H9 (cell line): ENCODE measurements around the gene ME3. TPM values are rescaled to one million over a fixed set of nuclear protein-coding genes. Genes with fewer than 3 reads are reported as not detected.

Experiments
- DNase-seq: peaks from one replicate; pipeline ENCODE4 v3.0.0-alpha.2; 2017
- H2AFZ ChIP-seq: one replicate; pipeline ENCODE4 v1.6.1; 2013; ENCODE audit warnings: mild to moderate bottlenecking, low read length, control low read depth, moderate library complexity
- H2AK5ac ChIP-seq: 2 replicates; pipeline ENCODE4 v1.6.1; 2013; ENCODE audit warnings: low read length, control low read depth, mixed read lengths; ENCODE audit not compliant: insufficient read length
- H2BK120ac ChIP-seq: one replicate; pipeline ENCODE4 v1.6.1; 2013; ENCODE audit warnings: low read depth, mild to moderate bottlenecking, low read length, control low read depth, inconsistent platforms; ENCODE audit not compliant: poor library complexity, severe bottlenecking
- H2BK12ac ChIP-seq: 2 replicates; pipeline ENCODE4 v1.6.1; 2013; ENCODE audit warnings: low read length, control low read depth, mixed read lengths, low read depth; ENCODE audit not compliant: insufficient read length
- H2BK15ac ChIP-seq: 2 replicates; pipeline ENCODE4 v1.6.1; 2013; ENCODE audit warnings: low read depth, low read length, control low read depth
- H2BK20ac ChIP-seq: one replicate; pipeline ENCODE4 v1.6.1; 2013; ENCODE audit warnings: low read depth, mild to moderate bottlenecking, low read length, control low read depth, inconsistent platforms; ENCODE audit not compliant: poor library complexity, severe bottlenecking
- H2BK5ac ChIP-seq: 2 replicates; pipeline ENCODE4 v1.6.1; 2013; ENCODE audit warnings: low read length, control low read depth, mixed read lengths; ENCODE audit not compliant: insufficient read length
- H3K14ac ChIP-seq: 2 replicates; pipeline ENCODE4 v1.6.1; 2013; ENCODE audit warnings: low read length, control low read depth; ENCODE audit not compliant: insufficient read depth
- H3K18ac ChIP-seq: 2 replicates; pipeline ENCODE4 v1.6.1; 2013; ENCODE audit warnings: low read depth, mild to moderate bottlenecking, mixed read lengths, low read length, control low read depth; ENCODE audit not compliant: insufficient read length
- H3K23ac ChIP-seq: 2 replicates; pipeline ENCODE4 v1.6.1; 2013; ENCODE audit warnings: low read length, control low read depth, mixed read lengths, low read depth; ENCODE audit not compliant: insufficient read length
- H3K23me2 ChIP-seq: 2 replicates; pipeline ENCODE4 v1.6.1; 2013; ENCODE audit warnings: low read depth, mild to moderate bottlenecking, mixed read lengths, low read length, control low read depth; ENCODE audit not compliant: insufficient read length, poor library complexity, severe bottlenecking
- H3K27ac ChIP-seq: 2 replicates; pipeline ENCODE4 v1.5.1; 2013; ENCODE audit warnings: low read length, control low read depth, mixed read lengths, low read depth; ENCODE audit not compliant: insufficient read length
- H3K27me3 ChIP-seq: 2 replicates; pipeline ENCODE4 v1.6.1; 2013; ENCODE audit warnings: low read length, control low read depth, inconsistent platforms; ENCODE audit not compliant: insufficient read depth
- H3K4ac ChIP-seq: 2 replicates; pipeline ENCODE4 v1.6.1; 2013; ENCODE audit warnings: low read depth, mild to moderate bottlenecking, control low read depth, inconsistent platforms, low read length, moderate library complexity
- H3K4me1 ChIP-seq: 2 replicates; pipeline ENCODE4 v1.6.1; 2013; ENCODE audit warnings: low read length, control low read depth, inconsistent platforms; ENCODE audit not compliant: insufficient read depth
- H3K4me2 ChIP-seq: 2 replicates; pipeline ENCODE4 v1.6.1; 2013; ENCODE audit warnings: low read length, control low read depth, mixed read lengths; ENCODE audit not compliant: insufficient read length, insufficient read depth
- H3K56ac ChIP-seq: 2 replicates; pipeline ENCODE4 v1.6.1; 2013; ENCODE audit warnings: low read depth, mild to moderate bottlenecking, mixed read lengths, low read length, control low read depth; ENCODE audit not compliant: insufficient read length
- H3K79me1 ChIP-seq: 2 replicates; pipeline ENCODE4 v1.6.1; 2013; ENCODE audit warnings: low read depth, mild to moderate bottlenecking, moderate library complexity, low read length, control low read depth, inconsistent platforms; ENCODE audit not compliant: insufficient read depth, poor library complexity, severe bottlenecking
- H3K79me2 ChIP-seq: 2 replicates; pipeline ENCODE4 v1.6.1; 2013; ENCODE audit warnings: low read length, control low read depth, inconsistent platforms; ENCODE audit not compliant: insufficient read depth
- H3K9ac ChIP-seq: 2 replicates; pipeline ENCODE4 v1.6.1; 2013; ENCODE audit warnings: low read length, control low read depth, mixed read lengths; ENCODE audit not compliant: insufficient read length; ENCODE audit errors: extremely low read depth
- H3K9me3 ChIP-seq: one replicate; pipeline ENCODE4 v1.6.1; 2013; ENCODE audit warnings: low read depth, low read length, inconsistent platforms; ENCODE audit not compliant: control insufficient read depth
- H3T11ph ChIP-seq: one replicate; pipeline ENCODE4 v1.6.1; 2013; ENCODE audit warnings: mild to moderate bottlenecking, low read length, control low read depth, inconsistent platforms
- H4K20me1 ChIP-seq: one replicate; pipeline ENCODE4 v1.6.1; 2013; ENCODE audit not compliant: control insufficient read depth, insufficient read length, insufficient read depth
- H4K5ac ChIP-seq: 2 replicates; pipeline ENCODE4 v1.6.1; 2013; ENCODE audit warnings: low read depth, mild to moderate bottlenecking, mixed read lengths, low read length, control low read depth; ENCODE audit not compliant: insufficient read length
- H4K8ac ChIP-seq: replicated peaks from 2 replicates; pipeline ENCODE4 v1.6.1; 2013; ENCODE audit warnings: low read length, control low read depth, mixed read lengths, low read depth; ENCODE audit not compliant: insufficient read length
- H4K91ac ChIP-seq: 2 replicates; pipeline ENCODE4 v1.6.1; 2013; ENCODE audit warnings: low read depth, mild to moderate bottlenecking, moderate library complexity, mixed read lengths, low read length, control low read depth; ENCODE audit not compliant: insufficient read length
- H3K27ac Mint-ChIP-seq, 3 experiments: 2 replicates in 2 of 3; 3 replicates in 1 of 3; pipeline ENCODE4 v1.8.0; 2020 to 2021; ENCODE audit warnings: mixed read lengths in 3 of 3, mild to moderate bottlenecking in 1 of 3, moderate library complexity in 1 of 3
- H3K27me3 Mint-ChIP-seq: 2 replicates; pipeline ENCODE4 v1.8.0; 2021; ENCODE audit warnings: low read depth, mild to moderate bottlenecking, moderate library complexity, mixed read lengths
- H3K36me3 Mint-ChIP-seq, 3 experiments: 2 replicates in 2 of 3; 3 replicates in 1 of 3; pipeline ENCODE4 v1.8.0; 2020 to 2021; ENCODE audit warnings: low read depth in 3 of 3, mixed read lengths in 3 of 3; ENCODE audit not compliant: insufficient read depth in 1 of 3
- H3K4me1 Mint-ChIP-seq, 2 experiments: 2 replicates each; pipeline ENCODE4 v1.8.0; 2020; ENCODE audit warnings: mixed read lengths in 2 of 2
- H3K4me3 Mint-ChIP-seq, 2 experiments: 2 replicates in 1 of 2; 3 replicates in 1 of 2; pipeline ENCODE4 v1.8.0; 2020 to 2021; ENCODE audit warnings: mild to moderate bottlenecking in 2 of 2, mixed read lengths in 2 of 2, moderate library complexity in 1 of 2
- H3K9me3 Mint-ChIP-seq, 2 experiments: 2 replicates in 1 of 2; 3 replicates in 1 of 2; pipeline ENCODE4 v1.8.0; 2020; ENCODE audit warnings: mild to moderate bottlenecking in 2 of 2, mixed read lengths in 2 of 2, moderate library complexity in 1 of 2
- CTCF ChIP-seq: fragments of 200-600 bp; sonication (generic); conservative IDR thresholded peaks from 3 replicates; pipeline ENCODE4 v1.8.0; 2021; ENCODE audit warnings: antibody characterized with exemption, mild to moderate bottlenecking
- WGBS: extraction: QIAGEN DNeasy Blood & Tissue Kit; methylation state at CpG from one replicate; pipeline ENCODE4 v1.1.7; 2013; ENCODE audit warnings: missing lambda C conversion rate, low lambda C conversion rate, mixed read lengths; ENCODE audit not compliant: insufficient read length; ENCODE audit errors: extremely low coverage; 5-methylcytosine and 5-hydroxymethylcytosine counted together
- total RNA-seq: library from RNA; stranded (reverse); gene quantifications from 2 replicates; pipeline ENCODE4 v1.2.1, GENCODE V29; 2021

ME3 gene
- total RNA-seq, 1 experiment from 2014 or later, result 2.8 TPM

DNA sequence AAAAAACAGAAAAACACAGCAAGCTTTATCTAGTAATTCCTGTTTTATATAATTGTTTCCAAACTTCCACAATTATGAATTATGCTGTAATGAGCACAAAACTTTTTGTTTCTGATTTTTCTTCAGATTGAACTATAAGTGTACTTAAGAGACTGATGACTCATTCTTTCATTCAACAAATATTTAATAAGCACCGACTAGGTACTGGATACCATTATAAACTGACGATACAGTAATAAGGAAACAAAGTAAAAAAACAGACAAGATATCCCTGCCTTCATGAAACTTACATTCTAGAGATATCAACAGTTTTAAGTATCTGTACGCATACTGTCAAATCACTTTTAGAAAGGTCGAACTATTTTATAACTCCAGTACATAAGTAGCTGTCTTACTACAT, 78.6 kb downstream of the ME3 start:
- H3K4ac ChIP-seq, result no peak overlapping the region
- peaks cover 42 to 58% of the 10 kb centered on the region in 2 experiments for H3K4me1 Mint-ChIP-seq
- H3K23ac ChIP-seq, result no peak overlapping the region
- no peaks in the 10 kb centered on the region for H3K79me1 ChIP-seq
- H3K27ac ChIP-seq, result no peak overlapping the region
- no peak overlapping the region for H3K4me3 Mint-ChIP-seq
- H4K20me1 ChIP-seq, result no peaks in the 10 kb centered on the region
- H3K27me3 Mint-ChIP-seq, result no peaks in the 10 kb centered on the region
- H3K4me2 ChIP-seq, result no peak overlapping the region
- DNase-seq, result no peak
- H2BK15ac ChIP-seq, result no peak overlapping the region
- no peak overlapping the region for H3T11ph ChIP-seq
- no peak overlapping the region for H2BK120ac ChIP-seq
- peaks cover 9% of the 10 kb centered on the region; the same call in 1 of the 2 replicates for H3K4me1 ChIP-seq
- H3K9ac ChIP-seq, result no peak overlapping the region
- H3K36me3 Mint-ChIP-seq, result peaks cover 8 to 25% (median 9%) of the 10 kb centered on the region in 3 experiments; a peak in 6 of 7 replicates
- H3K79me2 ChIP-seq, result no peaks in the 10 kb centered on the region
- H4K8ac ChIP-seq, result no peak overlapping the region
- H3K56ac ChIP-seq, result no peak overlapping the region
- no peak for TF ChIP-seq CTCF
- no peak overlapping the region for H4K91ac ChIP-seq
- no peak overlapping the region for H2BK12ac ChIP-seq
- no peak overlapping the region for H3K14ac ChIP-seq
- H4K5ac ChIP-seq, result no peak overlapping the region
- H3K27ac Mint-ChIP-seq, result no peak overlapping the region
- no peak overlapping the region for H2BK5ac ChIP-seq
- no peak overlapping the region for H3K18ac ChIP-seq
- H3K9me3 ChIP-seq, result peaks cover 15% of the 10 kb centered on the region
- H3K27me3 ChIP-seq, result no peaks in the 10 kb centered on the region
- no peaks in the 10 kb centered on the region for H3K23me2 ChIP-seq
- H3K9me3 Mint-ChIP-seq, result peaks cover 22 to 23% of the 10 kb centered on the region in 2 experiments
- no peak overlapping the region for H2AFZ ChIP-seq
- no CpG with 5 or more reads among the region's 4 CpGs for WGBS
- no peak overlapping the region for H2BK20ac ChIP-seq
- H2AK5ac ChIP-seq, result no peak overlapping the region
